Erythroblast (primary cell): ENCODE data around the gene MUC22.
"Not testable (repeated sequence)": the region's sequence is repeated elsewhere in the genome, so short reads cannot be mapped to it uniquely, and the experiment has no call there.

ENCODE experiments used
- GATA1 ChIP-seq: IDR thresholded peaks from 2 replicates; pipeline ENCODE4 v1.6.1; 2011; ENCODE audit warnings: low read depth, mild to moderate bottlenecking, control low read depth, low read length, moderate library complexity
- POLR2A ChIP-seq: IDR thresholded peaks from 2 replicates; pipeline ENCODE4 v1.6.1; 2011; ENCODE audit warnings: mild to moderate bottlenecking, low read length

DNA sequence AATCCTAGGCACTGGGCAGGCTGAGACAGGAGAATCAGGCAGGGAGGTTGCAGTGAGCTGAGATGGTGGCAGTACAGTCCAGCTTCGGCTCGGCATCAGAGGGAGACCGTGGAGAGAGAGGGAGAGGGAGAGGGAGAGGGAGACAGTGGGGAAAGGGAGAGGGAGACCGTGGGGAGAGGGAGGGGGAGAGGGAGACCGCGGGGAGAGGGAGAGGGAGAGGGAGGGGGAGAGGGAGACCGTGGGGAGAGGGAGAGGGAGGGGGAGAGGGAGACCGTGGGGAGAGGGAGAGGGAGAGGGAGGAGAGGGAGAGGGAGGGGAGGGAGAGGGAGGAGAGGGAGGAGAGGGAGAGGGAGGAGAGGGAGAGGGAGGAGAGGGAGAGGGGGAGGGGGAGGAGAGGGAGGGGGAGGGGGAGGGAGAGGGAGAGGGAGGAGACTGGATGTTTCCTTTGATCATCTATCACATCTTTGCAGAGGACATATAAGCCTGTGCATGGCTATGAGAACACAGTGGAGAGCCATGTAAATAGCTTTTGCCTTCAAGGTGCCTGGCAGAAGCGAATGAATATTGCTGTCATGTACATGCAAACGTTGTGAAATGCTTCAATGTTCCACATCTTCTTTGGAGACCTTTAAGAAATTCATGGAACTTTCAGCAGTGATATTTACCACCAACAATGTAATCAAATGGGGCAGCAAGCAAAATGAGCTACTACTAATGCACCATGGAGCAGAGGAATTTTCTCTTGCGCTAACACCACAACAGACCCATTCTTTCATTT is 57.8 kb downstream of the MUC22 start:
- not testable (repeated sequence) for TF ChIP-seq POLR2A, GATA1
